GM23338 (cell line): ENCODE results near the gene TMEM170B. TPM values are rescaled to one million over a fixed set of nuclear protein-coding genes. Genes with fewer than 3 reads are reported as not detected.
A peak's percentile ranks its signal among the peaks of the same experiment; 100 is the strongest.

Source experiments
- ATAC-seq: fragments of 200-7000 bp; cut with Tn5 transposase; 3 replicates; pipeline ENCODE4 v1.9.1; 2020
- DNase-seq: peaks from one replicate; pipeline ENCODE4 v3.0.0-alpha.2; 2015; ENCODE audit warnings: low spot score
- H2AFZ ChIP-seq: fragments of 200-600 bp; sonication (generic); 2 replicates; pipeline ENCODE4 v1.8.0; 2016; ENCODE audit warnings: antibody characterized with exemption, mild to moderate bottlenecking, moderate library complexity
- H3F3A ChIP-seq: fragments of 200-600 bp; sonication (generic); replicated peaks from 2 replicates; pipeline ENCODE4 v1.8.0; 2017; ENCODE audit warnings: antibody characterized with exemption, mixed run types, low read depth
- H3K27ac ChIP-seq: fragments of 200-600 bp; sonication (generic); 2 replicates; pipeline ENCODE4 v1.6.1; 2016; ENCODE audit warnings: low read depth
- H3K27me3 ChIP-seq: fragments of 200-600 bp; sonication (generic); 2 replicates; pipeline ENCODE4 v1.8.0; 2016; ENCODE audit warnings: mild to moderate bottlenecking, mixed run types, moderate library complexity; ENCODE audit not compliant: insufficient read depth
- H3K36me3 ChIP-seq: fragments of 200-600 bp; sonication (generic); 2 replicates; pipeline ENCODE4 v1.8.0; 2016; ENCODE audit warnings: mild to moderate bottlenecking; ENCODE audit not compliant: insufficient read depth
- H3K4me1 ChIP-seq: fragments of 200-600 bp; sonication (generic); 2 replicates; pipeline ENCODE4 v1.8.0; 2016; ENCODE audit warnings: mild to moderate bottlenecking, moderate library complexity; ENCODE audit not compliant: insufficient read depth
- H3K4me2 ChIP-seq: fragments of 200-600 bp; sonication (generic); 2 replicates; pipeline ENCODE4 v1.7.1; 2017; ENCODE audit warnings: mixed run types
- H3K4me3 ChIP-seq: fragments of 200-600 bp; sonication (generic); 2 replicates; pipeline ENCODE4 v1.6.1; 2016; ENCODE audit warnings: mixed run types
- H3K79me2 ChIP-seq: fragments of 200-600 bp; sonication (generic); replicated peaks from 2 replicates; pipeline ENCODE4 v1.8.0; 2017; ENCODE audit warnings: mild to moderate bottlenecking; ENCODE audit not compliant: insufficient read depth
- H3K9me2 ChIP-seq: fragments of 200-600 bp; sonication (generic); 2 replicates; pipeline ENCODE4 v1.8.0; 2017; ENCODE audit not compliant: insufficient read depth
- H4K20me1 ChIP-seq: fragments of 200-600 bp; sonication (generic); replicated peaks from 2 replicates; pipeline ENCODE4 v1.8.0; 2017; ENCODE audit warnings: mild to moderate bottlenecking; ENCODE audit not compliant: insufficient read depth
- H3K27ac Mint-ChIP-seq: 2 replicates; pipeline ENCODE4 v1.8.0; 2020; ENCODE audit warnings: inconsistent platforms, mild to moderate bottlenecking, moderate library complexity, mixed read lengths
- H3K27me3 Mint-ChIP-seq: 3 replicates; pipeline ENCODE4 v1.8.0; 2022; ENCODE audit warnings: low read depth, mild to moderate bottlenecking, moderate library complexity, mixed read lengths, inconsistent platforms; ENCODE audit not compliant: insufficient read depth, poor library complexity
- H3K36me3 Mint-ChIP-seq: 3 replicates; pipeline ENCODE4 v1.8.0; 2021; ENCODE audit warnings: low read depth, mild to moderate bottlenecking, inconsistent platforms, moderate library complexity, mixed read lengths
- H3K4me1 Mint-ChIP-seq: 3 replicates; pipeline ENCODE4 v1.8.0; 2020; ENCODE audit warnings: mild to moderate bottlenecking, inconsistent platforms, mixed read lengths
- H3K4me3 Mint-ChIP-seq: 3 replicates; pipeline ENCODE4 v1.8.0; 2021; ENCODE audit warnings: moderate library complexity, mild to moderate bottlenecking, inconsistent platforms, mixed read lengths
- H3K9me3 Mint-ChIP-seq: 3 replicates; pipeline ENCODE4 v1.8.0; 2020; ENCODE audit warnings: moderate library complexity, mild to moderate bottlenecking, inconsistent platforms, mixed read lengths
- CREB1 ChIP-seq: fragments of 250-450 bp; sonication (Bioruptor Pico); IDR thresholded peaks from 2 replicates; pipeline ENCODE4 v1.5.0; 2020; ENCODE audit warnings: low read depth, mild to moderate bottlenecking, moderate library complexity
- CTCF ChIP-seq, 2 experiments: fragments of 200-600 bp in 1 of 2; sonication (generic) in 1 of 2; conservative IDR thresholded peaks; 2 replicates each; pipeline versions ENCODE4 v1.5.1 to v1.6.1; 2016 to 2017; ENCODE audit warnings: antibody characterized with exemption in 2 of 2, low read depth in 2 of 2, mild to moderate bottlenecking in 2 of 2, moderate library complexity in 1 of 2
- EZH2 ChIP-seq: fragments of 200-600 bp; sonication (generic); IDR thresholded peaks from one replicate; pipeline ENCODE4 v1.8.0; 2017; ENCODE audit warnings: antibody characterized with exemption, mild to moderate bottlenecking, low read depth; ENCODE audit not compliant: unreplicated experiment
- NANOG ChIP-seq: IDR thresholded peaks from 2 replicates; pipeline ENCODE4 v1.6.1; 2016; ENCODE audit warnings: antibody characterized with exemption, borderline replicate concordance
- REST ChIP-seq: IDR thresholded peaks from one replicate; pipeline ENCODE4 v1.6.1; 2018; ENCODE audit warnings: antibody characterized with exemption; ENCODE audit not compliant: unreplicated experiment
- STAT1 ChIP-seq: IDR thresholded peaks from one replicate; pipeline ENCODE4 v1.6.1; 2016; ENCODE audit warnings: antibody characterized with exemption; ENCODE audit not compliant: unreplicated experiment
- ZNF114 ChIP-seq: fragments of 250-450 bp; sonication (Bioruptor Pico); IDR thresholded peaks from 2 replicates; pipeline ENCODE4 v1.5.0; 2020; ENCODE audit warnings: mild to moderate bottlenecking, moderate library complexity
- ZNF331 ChIP-seq: fragments of 250-450 bp; sonication (Bioruptor Pico); IDR thresholded peaks from 2 replicates; pipeline ENCODE4 v1.5.0; 2020; ENCODE audit warnings: low read depth, mild to moderate bottlenecking, moderate library complexity
- ZNF462 ChIP-seq: fragments of 250-450 bp; sonication (Bioruptor Pico); IDR thresholded peaks from 2 replicates; pipeline ENCODE4 v1.5.0; 2020; ENCODE audit warnings: mild to moderate bottlenecking, moderate library complexity
- polyA plus RNA-seq: library from polyadenylated mRNA; unstranded; fragments of >200 nt; fragmentation: Nextera tagmentation; extraction: Ambion mirVana; gene quantifications from 2 replicates; pipeline ENCODE4 v1.2.1, GENCODE V29; 2016
- total RNA-seq: library from RNA; depleted of rRNA; stranded (reverse); fragments of >200 nt; shearing (Covaris generic); gene quantifications from 2 replicates; pipeline ENCODE4 v1.2.3, GENCODE V29; 2014

TMEM170B gene
- total and polyA plus RNA-seq, 2 experiments from 2014 or later: 2.0 to 6.9 TPM

GRCh38 chr6:11494786-11495564 lies 42.6 kb upstream of the TMEM170B start:
- Histone ChIP-seq H3K4me3 (no peak overlapping the region), H3K36me3 (no peaks in the 10 kb centered on the region), H2AFZ (no peak overlapping the region), H3K4me1 (peaks cover 3% of the 10 kb centered on the region), H3K79me2 (no peaks in the 10 kb centered on the region), H3K4me2 (no peak overlapping the region), H3K27ac (no peak overlapping the region), H3K27me3 (no peaks in the 10 kb centered on the region), H3F3A (no peaks in the 10 kb centered on the region), H4K20me1 (no peaks in the 10 kb centered on the region), H3K9me2 (no peaks in the 10 kb centered on the region)
- H3K9me3 Mint-ChIP-seq: no peaks in the 10 kb centered on the region; the same call in 2 of the 3 replicates
- no peak overlapping the region for H3K4me3 Mint-ChIP-seq
- no peaks in the 10 kb centered on the region for H3K36me3 Mint-ChIP-seq
- H3K4me1 Mint-ChIP-seq: peaks cover 6% of the 10 kb centered on the region; the same call in 2 of the 3 replicates
- H3K27ac Mint-ChIP-seq: no peak overlapping the region
- ATAC-seq: no peak
- DNase-seq: no peak
- no peaks in the 10 kb centered on the region for H3K27me3 Mint-ChIP-seq
- TF ChIP-seq ZNF331 (no peak), STAT1 (no peak), NANOG (no peak), CREB1 (CRISPR knock-in tag) (no peak), ZNF114 (CRISPR knock-in tag) (no peak), EZH2 (no peak)

GRCh38 chr6:11495565-11496145 lies 41.9 kb upstream of the TMEM170B start:
- no peaks in the 10 kb centered on the region for H3K27me3 ChIP-seq
- DNase-seq (no peak), ATAC-seq (peak; percentile 58)
- H3K36me3 ChIP-seq: no peaks in the 10 kb centered on the region
- H3F3A ChIP-seq: no peaks in the 10 kb centered on the region
- H3K4me1 ChIP-seq: peaks cover 3% of the 10 kb centered on the region
- Mint-ChIP-seq H3K36me3 (no peaks in the 10 kb centered on the region), H3K27ac (no peak overlapping the region), H3K4me1 (peaks cover 8% of the 10 kb centered on the region; the same call in 2 of the 3 replicates), H3K4me3 (no peak overlapping the region), H3K9me3 (no peaks in the 10 kb centered on the region; the same call in 2 of the 3 replicates), H3K27me3 (no peaks in the 10 kb centered on the region)
- peak overlapping the region; percentile 30; the same call in 1 of the 2 replicates for H2AFZ ChIP-seq
- H3K4me3 ChIP-seq: no peak overlapping the region
- H4K20me1 ChIP-seq: no peaks in the 10 kb centered on the region
- H3K4me2 ChIP-seq: no peak overlapping the region
- H3K79me2 ChIP-seq: no peaks in the 10 kb centered on the region
- no peaks in the 10 kb centered on the region for H3K9me2 ChIP-seq
- no peak overlapping the region for H3K27ac ChIP-seq
- TF ChIP-seq STAT1: no peak
- TF ChIP-seq CTCF (conservative IDR thresholded peaks at IDR 0.05; ENCODE audit: low read depth in 2 of 2): no peak
- TF ChIP-seq REST: no peak
- no peak for TF ChIP-seq ZNF462 (CRISPR knock-in tag)
- TF ChIP-seq EZH2: no peak
